Nephron progenitor cell (in vitro differentiated cells): Measurements from ENCODE around the gene ZFP92.

ENCODE experiments used
- DNase-seq: peaks from one replicate; pipeline ENCODE4 v3.0.0; 2021
- H3K27ac Mint-ChIP-seq: 2 replicates; pipeline ENCODE4 v1.8.0; 2021; ENCODE audit warnings: mild to moderate bottlenecking, moderate library complexity, mixed read lengths
- H3K27me3 Mint-ChIP-seq: 2 replicates; pipeline ENCODE4 v1.8.0; 2021; ENCODE audit warnings: mild to moderate bottlenecking, low read depth, mixed read lengths; ENCODE audit not compliant: poor library complexity
- H3K36me3 Mint-ChIP-seq: 2 replicates; pipeline ENCODE4 v1.8.0; 2021; ENCODE audit warnings: low read depth, mixed read lengths
- H3K4me1 Mint-ChIP-seq: 2 replicates; pipeline ENCODE4 v1.8.0; 2021; ENCODE audit warnings: mixed read lengths
- H3K4me3 Mint-ChIP-seq: 2 replicates; pipeline ENCODE4 v1.8.0; 2021; ENCODE audit warnings: mild to moderate bottlenecking, moderate library complexity, mixed read lengths
- H3K9me3 Mint-ChIP-seq: 2 replicates; pipeline ENCODE4 v1.8.0; 2021; ENCODE audit warnings: mild to moderate bottlenecking, moderate library complexity, mixed read lengths
- CTCF ChIP-seq: fragments of 200-600 bp; sonication (generic); IDR thresholded peaks from 2 replicates; pipeline ENCODE4 v1.5.0; 2021; ENCODE audit warnings: antibody characterized with exemption

Gene ZFP92

GRCh38 chrX:153378607-153379006 is 32.7 kb upstream of the ZFP92 start:
- H3K36me3 Mint-ChIP-seq, result no peaks in the 10 kb centered on the region
- no peak for TF ChIP-seq CTCF
- no peak for DNase-seq
- no peak overlapping the region for H3K4me3 Mint-ChIP-seq
- no peak overlapping the region for H3K27ac Mint-ChIP-seq
- peaks cover 60% of the 10 kb centered on the region for H3K9me3 Mint-ChIP-seq
- no peaks in the 10 kb centered on the region for H3K4me1 Mint-ChIP-seq
- peaks cover 11% of the 10 kb centered on the region for H3K27me3 Mint-ChIP-seq

DNA sequence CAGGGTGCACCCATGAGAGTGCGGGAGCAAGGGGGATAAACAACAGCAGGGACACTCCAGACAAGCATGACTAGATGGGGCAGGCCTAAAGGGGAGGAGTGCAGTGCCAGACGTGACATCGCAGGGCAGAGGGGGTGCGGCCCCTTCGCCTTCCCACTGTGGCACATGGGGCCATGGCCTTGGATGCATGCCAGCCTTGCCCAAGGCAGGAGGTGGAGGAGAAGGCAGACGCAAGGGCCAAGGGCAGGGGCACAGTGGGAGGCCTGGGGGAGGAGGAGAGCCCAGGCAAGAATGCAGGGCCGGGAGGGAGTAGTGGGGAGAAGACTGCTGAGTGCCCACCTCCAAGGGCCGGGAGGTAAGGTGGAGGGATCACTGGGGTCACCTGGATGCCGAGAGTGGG is 31.8 kb upstream of the ZFP92 start:
- H3K36me3 Mint-ChIP-seq, result no peaks in the 10 kb centered on the region
- no peak overlapping the region for H3K4me3 Mint-ChIP-seq
- no peaks in the 10 kb centered on the region for H3K4me1 Mint-ChIP-seq
- TF ChIP-seq CTCF, result no peak
- H3K9me3 Mint-ChIP-seq, result peaks cover 57% of the 10 kb centered on the region
- no peak overlapping the region for H3K27ac Mint-ChIP-seq
- H3K27me3 Mint-ChIP-seq, result peaks cover 11% of the 10 kb centered on the region
- DNase-seq, result no peak

GRCh38 chrX:153379971-153380581 is 31.2 kb upstream of the ZFP92 start:
- Mint-ChIP-seq H3K27ac (no peak overlapping the region), H3K9me3 (peaks cover 51% of the 10 kb centered on the region)
- TF ChIP-seq CTCF, result no peak

DNA sequence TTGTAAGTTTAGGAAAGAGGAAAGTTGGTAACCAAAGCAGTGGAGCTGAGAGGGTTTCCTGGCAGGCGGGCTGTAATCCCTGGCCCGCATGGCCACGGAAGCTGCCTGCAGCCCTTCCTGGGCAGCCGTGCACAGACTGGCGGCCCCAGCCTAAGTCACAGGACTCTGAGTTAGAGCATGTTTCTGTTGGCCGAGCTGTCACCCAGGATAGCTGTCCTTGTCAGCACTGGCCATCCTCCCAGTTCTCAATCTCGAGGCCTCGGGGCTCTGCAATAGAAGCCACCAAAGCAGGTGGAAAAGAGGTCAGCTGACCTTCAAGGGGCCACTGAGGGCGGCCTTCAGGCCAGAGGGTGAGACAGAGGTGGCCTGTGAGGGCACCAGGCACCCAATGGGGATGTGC is 30.6 kb upstream of the ZFP92 start:
- Mint-ChIP-seq H3K36me3 (no peaks in the 10 kb centered on the region), H3K4me1 (no peaks in the 10 kb centered on the region), H3K27me3 (peaks cover 8% of the 10 kb centered on the region), H3K9me3 (peaks cover 45% of the 10 kb centered on the region), H3K27ac (no peak overlapping the region), H3K4me3 (no peak overlapping the region)
- TF ChIP-seq CTCF, result no peak
- no peak for DNase-seq

More at GRCh38 chrX:153379971-153380581, 31.2 kb upstream of the ZFP92 start:
- no peak overlapping the region for H3K4me3 Mint-ChIP-seq
- peaks cover 8% of the 10 kb centered on the region for H3K27me3 Mint-ChIP-seq
- H3K36me3 Mint-ChIP-seq, result no peaks in the 10 kb centered on the region
- DNase-seq, result no peak
- no peaks in the 10 kb centered on the region for H3K4me1 Mint-ChIP-seq

DNA sequence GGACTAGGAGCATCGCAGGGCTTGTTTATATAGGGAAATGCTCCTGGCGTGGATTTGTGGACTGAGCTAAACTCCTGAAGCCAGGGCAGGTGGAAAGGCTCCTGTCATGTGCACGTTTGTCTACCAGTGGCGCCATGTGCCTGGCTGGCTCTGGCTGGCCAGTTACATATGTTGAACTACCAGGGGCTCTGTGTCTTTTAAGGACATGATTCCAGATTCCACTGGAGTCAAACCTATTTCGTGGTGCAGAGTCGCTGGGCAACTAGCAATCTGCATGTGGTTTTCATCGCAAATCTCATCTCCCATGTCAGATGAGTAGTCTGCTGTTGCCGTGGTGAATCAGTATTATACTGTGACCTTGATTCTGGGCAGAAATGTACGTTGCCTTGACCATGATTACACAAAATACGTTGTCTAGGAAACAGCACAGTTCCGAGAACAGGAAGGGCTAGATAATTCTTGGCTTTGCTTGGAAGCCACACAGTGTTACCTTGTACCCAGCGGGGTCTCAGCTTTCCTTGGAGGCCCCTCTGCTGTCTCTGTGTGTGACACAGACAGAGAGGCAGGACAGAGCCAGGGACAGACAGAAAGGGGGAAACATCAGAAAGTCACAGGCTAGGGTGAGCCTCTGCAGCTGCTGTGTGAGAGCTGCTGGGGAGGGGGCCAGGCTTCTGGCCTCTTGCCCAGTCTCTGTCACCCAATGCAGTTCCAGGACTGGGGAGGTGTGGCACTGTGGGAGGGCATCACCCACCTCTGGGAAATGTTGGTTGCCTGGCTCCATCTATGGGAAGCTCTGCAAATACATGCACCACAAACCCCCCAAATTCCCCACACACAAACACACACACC is 29.4 kb upstream of the ZFP92 start:
- peaks cover 14% of the 10 kb centered on the region for H3K27me3 Mint-ChIP-seq
- H3K4me3 Mint-ChIP-seq, result no peak overlapping the region

More for the DNA sequence above, 29.4 kb upstream of the ZFP92 start:
- Mint-ChIP-seq H3K4me1 (no peaks in the 10 kb centered on the region), H3K36me3 (no peaks in the 10 kb centered on the region), H3K27ac (no peak overlapping the region), H3K9me3 (peaks cover 44% of the 10 kb centered on the region)
- DNase-seq, result peak; percentile 36
- no peak for TF ChIP-seq CTCF
